ENCODE measurements around the gene USP40.
"Not testable (repeated sequence)": the region's sequence is repeated elsewhere in the genome, so short reads cannot be mapped to it uniquely, and the experiment has no call there.

Gene USP40

GRCh38 chr2:233600386-233600785 is 33.8 kb upstream of the USP40 start:
- TF ChIP-seq CTCF (conservative IDR thresholded peaks at IDR 0.05) (no peak), ZFX (IDR thresholded peaks at IDR 0.05) (no peak)
- no peak overlapping the region for H3K27ac ChIP-seq

GRCh38 chr2:233598952-233599351 is 32.4 kb upstream of the USP40 start:
- TF ChIP-seq ZFX (IDR thresholded peaks at IDR 0.05) = no peak
- TF ChIP-seq CTCF (conservative IDR thresholded peaks at IDR 0.05) = no peak
- H3K27ac ChIP-seq = no peak overlapping the region

- peak overlapping the region; percentile 67 for H3K27ac ChIP-seq
- no peak for TF ChIP-seq CTCF (conservative IDR thresholded peaks at IDR 0.05)
Measured at GRCh38 chr2:233597522-233597921, 30.9 kb upstream of the USP40 start.

- H3K27ac ChIP-seq = no peak overlapping the region
Measured at GRCh38 chr2:233593201-233593600, 26.6 kb upstream of the USP40 start.

GRCh38 chr2:233592706-233593105 is 26.1 kb upstream of the USP40 start:
- H3K27ac ChIP-seq = not testable (repeated sequence)

More at GRCh38 chr2:233593201-233593600, 26.6 kb upstream of the USP40 start:
- TF ChIP-seq CTCF (conservative IDR thresholded peaks at IDR 0.05) (no peak), ZFX (IDR thresholded peaks at IDR 0.05) (no peak)

- no peak overlapping the region for H3K27ac ChIP-seq
- TF ChIP-seq CTCF (conservative IDR thresholded peaks at IDR 0.05) (no peak), ZFX (IDR thresholded peaks at IDR 0.05) (no peak)
Measured at GRCh38 chr2:233588400-233588799, 21.8 kb upstream of the USP40 start.

- H3K27ac ChIP-seq = no peak overlapping the region
- no peak for TF ChIP-seq CTCF (conservative IDR thresholded peaks at IDR 0.05)
- no peak for TF ChIP-seq ZFX (IDR thresholded peaks at IDR 0.05)
Measured at GRCh38 chr2:233584210-233584609, 17.6 kb upstream of the USP40 start.

GRCh38 chr2:233583217-233583965 is 16.8 kb upstream of the USP40 start:
- H3K27ac ChIP-seq = not testable (repeated sequence)

- not testable (repeated sequence) for H3K27ac ChIP-seq
Measured at GRCh38 chr2:233577341-233577740, 10.8 kb upstream of the USP40 start.

All from C4-2B (cell line).